SK-N-SH (cell line): Measurements from ENCODE around the gene C10orf90. TPM values are rescaled to one million over a fixed set of nuclear protein-coding genes. Genes with fewer than 3 reads are reported as not detected.

Source experiments
- CTCF ChIA-PET: fragments of 300-600, 350-600 bp; formaldehyde crosslinking; extraction: SDS; loops from one replicate; lab custom pipeline; 2021; lab: Yijun Ruan, JAX
- POLR2A ChIA-PET: fragments of 350-600 bp; sonication (Branson Sonifier 250); formaldehyde crosslinking; extraction: SDS; loops from one replicate; lab custom pipeline; 2020; ENCODE audit warnings: antibody characterized with exemption, inconsistent platforms; lab: Yijun Ruan, JAX
- DNase-seq: peaks from one replicate; pipeline ENCODE4 v3.0.0; 2012
- H2AFZ ChIP-seq: fragments of 200-600 bp; sonication (generic); 2 replicates; pipeline ENCODE4 v1.8.1; 2016; ENCODE audit warnings: antibody characterized with exemption, mild to moderate bottlenecking, low read depth
- H3F3A ChIP-seq: fragments of 200-600 bp; sonication (generic); replicated peaks from 2 replicates; pipeline ENCODE3; 2016; ENCODE audit warnings: antibody characterized with exemption, mild to moderate bottlenecking; ENCODE audit not compliant: insufficient read depth
- H3K27ac ChIP-seq, 2 experiments: fragments of 200-500 bp in 1 of 2; fragments of 200-600 bp in 1 of 2; sonication (Bioruptor generic) in 1 of 2; sonication (generic), shearing (Covaris generic) in 1 of 2; 2 replicates each; pipeline versions ENCODE4 v1.5.1 to v1.6.1; 2014 to 2016; ENCODE audit warnings: low read depth in 2 of 2, inconsistent platforms in 1 of 2, low read length in 1 of 2, mild to moderate bottlenecking in 1 of 2, mixed read lengths in 1 of 2
- H3K27me3 ChIP-seq: fragments of 200-600 bp; sonication (generic), shearing (Covaris generic); 2 replicates; pipeline ENCODE4 v1.6.1; 2016; ENCODE audit warnings: mixed run types; ENCODE audit not compliant: insufficient read depth
- H3K36me3 ChIP-seq, 2 experiments: fragments of 200-500 bp in 1 of 2; fragments of 200-600 bp in 1 of 2; sonication (Bioruptor generic) in 1 of 2; sonication (generic) in 1 of 2; replicated peaks in 1 of 2; 2 replicates each; pipeline versions ENCODE3 to v1.5.1; 2014 to 2016; ENCODE audit warnings: low read length in 1 of 2, mild to moderate bottlenecking in 1 of 2; ENCODE audit not compliant: insufficient read depth in 2 of 2, control insufficient read depth in 1 of 2
- H3K4me1 ChIP-seq, 2 experiments: fragments of 200-500 bp in 1 of 2; fragments of 200-600 bp in 1 of 2; sonication (Bioruptor generic) in 1 of 2; sonication (generic), shearing (Covaris generic) in 1 of 2; 2 replicates each; pipeline versions ENCODE4 v1.5.1 to v1.6.1; 2014 to 2016; ENCODE audit warnings: low read depth in 1 of 2, low read length in 1 of 2, mixed run types in 1 of 2; ENCODE audit not compliant: insufficient read depth in 2 of 2, control insufficient read depth in 1 of 2
- H3K4me2 ChIP-seq: fragments of 200-600 bp; sonication (generic), shearing (Covaris generic); 2 replicates; pipeline ENCODE4 v1.6.1; 2017; ENCODE audit warnings: mixed run types
- H3K4me3 ChIP-seq, 2 experiments: fragments of 200-500 bp in 1 of 2; fragments of 200-600 bp in 1 of 2; sonication (Bioruptor generic) in 1 of 2; sonication (generic), shearing (Covaris generic) in 1 of 2; 2 replicates each; pipeline versions ENCODE4 v1.5.1 to v1.8.1; 2014 to 2016; ENCODE audit warnings: low read depth in 2 of 2, inconsistent platforms in 1 of 2, low read length in 1 of 2, mild to moderate bottlenecking in 1 of 2, mixed read lengths in 1 of 2, moderate library complexity in 1 of 2
- H3K79me2 ChIP-seq: fragments of 200-600 bp; sonication (generic); 2 replicates; pipeline ENCODE4 v1.8.1; 2017; ENCODE audit warnings: mild to moderate bottlenecking; ENCODE audit not compliant: insufficient read depth
- H3K9ac ChIP-seq: fragments of 200-600 bp; sonication (generic); 2 replicates; pipeline ENCODE4 v1.6.1; 2017; ENCODE audit warnings: mixed run types
- H3K9me2 ChIP-seq: fragments of 200-600 bp; sonication (generic); 2 replicates; pipeline ENCODE4 v1.6.1; 2017; ENCODE audit warnings: mixed run types
- H3K9me3 ChIP-seq: fragments of 200-600 bp; sonication (generic); 2 replicates; pipeline ENCODE4 v1.6.1; 2017; ENCODE audit warnings: mixed run types, mild to moderate bottlenecking, moderate library complexity
- H4K20me1 ChIP-seq: fragments of 200-600 bp; sonication (generic); 2 replicates; pipeline ENCODE4 v1.6.1; 2017; ENCODE audit warnings: mild to moderate bottlenecking, mixed run types; ENCODE audit not compliant: insufficient read depth
- CHD2 ChIP-seq: fragments of 150-350 bp; IDR thresholded peaks from 2 replicates; pipeline ENCODE4 v1.6.1; 2018; ENCODE audit warnings: low read length; ENCODE audit not compliant: partially characterized antibody
- ELF1 ChIP-seq: IDR thresholded peaks from 2 replicates; pipeline ENCODE4 v1.4.0; 2012
- EP300 ChIP-seq, 2 experiments: IDR thresholded peaks; 2 replicates each; pipeline versions ENCODE4 v1.4.0 to v1.6.1; 2012; ENCODE audit warnings: borderline replicate concordance in 1 of 2, low read depth in 1 of 2, low read length in 1 of 2
- EZH2phosphoT487 ChIP-seq: fragments of 200-600 bp; sonication (generic); IDR thresholded peaks from 2 replicates; pipeline ENCODE4 v1.6.1; 2017; ENCODE audit warnings: low read depth, mixed run types, mild to moderate bottlenecking, antibody characterized with exemption, moderate library complexity, borderline replicate concordance
- GATA2 ChIP-seq: sonication (generic); formaldehyde crosslinking; IDR thresholded peaks from 2 replicates; pipeline ENCODE4 v1.5.0; 2020; ENCODE audit warnings: mild to moderate bottlenecking, missing genetic modification reagents
- JUND ChIP-seq: IDR thresholded peaks from 2 replicates; pipeline ENCODE4 v1.4.0; 2012
- RAD21 ChIP-seq: IDR thresholded peaks from 2 replicates; pipeline ENCODE4 v1.6.1; 2012; ENCODE audit warnings: mild to moderate bottlenecking, low read length
- RXRA ChIP-seq: IDR thresholded peaks from 2 replicates; pipeline ENCODE4 v1.4.0; 2012; ENCODE audit warnings: low read depth, mild to moderate bottlenecking, borderline replicate concordance
- SIN3A ChIP-seq: IDR thresholded peaks from 2 replicates; pipeline ENCODE4 v1.6.1; 2012; ENCODE audit warnings: low read depth, mild to moderate bottlenecking, low read length, moderate library complexity, borderline replicate concordance
- TEAD4 ChIP-seq: IDR thresholded peaks from 2 replicates; pipeline ENCODE4 v1.4.0; 2012; ENCODE audit warnings: mild to moderate bottlenecking, borderline replicate concordance; ENCODE audit not compliant: insufficient read depth
- YY1 ChIP-seq: IDR thresholded peaks from 2 replicates; pipeline ENCODE4 v1.4.0; 2012; ENCODE audit warnings: low read depth, mild to moderate bottlenecking
- WGBS: methylation state at CpG from one replicate; pipeline ENCODE4 v1.1.6; 2017; ENCODE audit warnings: low lambda C conversion rate; 5-methylcytosine and 5-hydroxymethylcytosine counted together
- polyA plus RNA-seq, 3 experiments: library from polyadenylated mRNA; depleted of rRNA; stranded (reverse); fragments of >200 nt; gene quantifications; 2 replicates each; pipeline ENCODE4 v1.2.3, GENCODE V29; 2012
- TF ChIP-seq, protein P1 (sequence below): IDR thresholded peaks from 2 replicates; pipeline ENCODE4 v1.6.1; 2012; ENCODE audit warnings: mild to moderate bottlenecking, low read depth, low read length, moderate library complexity

The C10orf90 gene
- polyA plus RNA-seq, 1 of the 3 experiments (the other 2 are of a cell fraction) = 0.21 TPM

DNA sequence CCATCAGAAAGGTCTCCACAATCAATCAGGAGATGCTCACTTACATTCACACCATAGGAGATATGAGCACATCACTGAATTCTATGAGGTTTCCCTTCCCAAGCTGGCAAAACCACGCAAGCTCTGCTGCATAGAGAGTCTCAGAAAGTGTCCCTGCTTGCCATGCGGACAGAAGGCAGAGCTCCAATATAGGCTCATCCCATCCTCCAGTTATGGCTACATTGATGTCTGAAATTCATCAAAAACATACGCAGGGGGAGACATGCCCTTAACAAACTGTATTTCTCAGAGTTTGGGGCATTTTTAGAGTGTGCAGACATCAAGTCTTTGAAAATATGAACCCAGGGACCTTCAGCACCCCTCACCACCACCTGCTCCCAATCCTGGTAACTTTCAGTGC, 2.9 kb downstream of the C10orf90 start:
- no peaks in the 10 kb centered on the region for H3K36me3 ChIP-seq

DNA sequence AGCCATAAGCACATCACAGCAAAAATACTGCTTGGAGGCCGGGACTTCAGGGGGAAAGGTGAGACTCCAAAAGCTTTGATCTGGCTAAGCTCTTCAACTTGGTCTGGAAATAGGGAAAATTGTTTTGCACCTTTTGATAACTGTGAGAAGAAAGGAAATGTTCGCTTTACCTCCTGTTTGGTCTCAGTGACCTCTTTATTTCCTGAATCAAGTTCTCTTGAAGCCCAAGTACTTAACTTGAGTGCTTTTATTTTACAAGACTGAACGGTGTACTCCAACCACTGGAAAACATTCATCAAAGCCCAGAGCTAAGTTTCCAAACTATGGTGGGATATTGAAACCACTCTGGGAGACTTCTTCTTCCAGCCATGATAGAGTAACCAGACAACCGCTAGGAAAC, 5.3 kb downstream of the C10orf90 start:
- TF ChIP-seq ELF1 = no peak
- no peak for TF ChIP-seq CHD2
- TF ChIP-seq, protein P1, sequence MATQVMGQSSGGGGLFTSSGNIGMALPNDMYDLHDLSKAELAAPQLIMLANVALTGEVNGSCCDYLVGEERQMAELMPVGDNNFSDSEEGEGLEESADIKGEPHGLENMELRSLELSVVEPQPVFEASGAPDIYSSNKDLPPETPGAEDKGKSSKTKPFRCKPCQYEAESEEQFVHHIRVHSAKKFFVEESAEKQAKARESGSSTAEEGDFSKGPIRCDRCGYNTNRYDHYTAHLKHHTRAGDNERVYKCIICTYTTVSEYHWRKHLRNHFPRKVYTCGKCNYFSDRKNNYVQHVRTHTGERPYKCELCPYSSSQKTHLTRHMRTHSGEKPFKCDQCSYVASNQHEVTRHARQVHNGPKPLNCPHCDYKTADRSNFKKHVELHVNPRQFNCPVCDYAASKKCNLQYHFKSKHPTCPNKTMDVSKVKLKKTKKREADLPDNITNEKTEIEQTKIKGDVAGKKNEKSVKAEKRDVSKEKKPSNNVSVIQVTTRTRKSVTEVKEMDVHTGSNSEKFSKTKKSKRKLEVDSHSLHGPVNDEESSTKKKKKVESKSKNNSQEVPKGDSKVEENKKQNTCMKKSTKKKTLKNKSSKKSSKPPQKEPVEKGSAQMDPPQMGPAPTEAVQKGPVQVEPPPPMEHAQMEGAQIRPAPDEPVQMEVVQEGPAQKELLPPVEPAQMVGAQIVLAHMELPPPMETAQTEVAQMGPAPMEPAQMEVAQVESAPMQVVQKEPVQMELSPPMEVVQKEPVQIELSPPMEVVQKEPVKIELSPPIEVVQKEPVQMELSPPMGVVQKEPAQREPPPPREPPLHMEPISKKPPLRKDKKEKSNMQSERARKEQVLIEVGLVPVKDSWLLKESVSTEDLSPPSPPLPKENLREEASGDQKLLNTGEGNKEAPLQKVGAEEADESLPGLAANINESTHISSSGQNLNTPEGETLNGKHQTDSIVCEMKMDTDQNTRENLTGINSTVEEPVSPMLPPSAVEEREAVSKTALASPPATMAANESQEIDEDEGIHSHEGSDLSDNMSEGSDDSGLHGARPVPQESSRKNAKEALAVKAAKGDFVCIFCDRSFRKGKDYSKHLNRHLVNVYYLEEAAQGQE = no peak
- no peak for TF ChIP-seq YY1
- Histone ChIP-seq H2AFZ (no peak overlapping the region), H3K4me3 (no peak overlapping the region), H3K27ac (no peak overlapping the region), H3K9me3 (no peaks in the 10 kb centered on the region), H3K4me2 (no peak overlapping the region), H3K9me2 (no peaks in the 10 kb centered on the region), H3K79me2 (no peaks in the 10 kb centered on the region), H3K27me3 (no peaks in the 10 kb centered on the region), H3K9ac (no peak overlapping the region), H3K36me3 (no peaks in the 10 kb centered on the region), H3K4me1 (no peaks in the 10 kb centered on the region), H4K20me1 (no peaks in the 10 kb centered on the region), H3F3A (no peaks in the 10 kb centered on the region)
- ChIA-PET CTCF (no interaction called here), POLR2A (no interaction called here)
- WGBS = 14% methylated on average over 4 of the region's 4 CpGs
- no peak for DNase-seq

More for the DNA sequence above, 2.9 kb downstream of the C10orf90 start:
- TF ChIP-seq EZH2phosphoT487 = no peak
- TF ChIP-seq GATA2 (CRISPR knock-in tag) = no peak
- Histone ChIP-seq H3K9me3 (no peaks in the 10 kb centered on the region), H3K27me3 (no peaks in the 10 kb centered on the region), H2AFZ (no peak overlapping the region), H3K27ac (no peak overlapping the region), H3K9ac (no peak overlapping the region), H3K9me2 (no peaks in the 10 kb centered on the region), H3K79me2 (no peaks in the 10 kb centered on the region), H3K4me1 (no peaks in the 10 kb centered on the region), H3K4me2 (no peak overlapping the region), H3K4me3 (no peak overlapping the region), H4K20me1 (no peaks in the 10 kb centered on the region), H3F3A (no peaks in the 10 kb centered on the region)
- no peak for DNase-seq
- WGBS = 24% methylated on average over 3 of the region's 3 CpGs
- POLR2A ChIA-PET = no interaction called here
- CTCF ChIA-PET = interaction anchor here (1.2 kb wide), 1 partner anchor 81 kb away, joined by 4 read pairs; no protein-coding TSS in a partner anchor

DNA sequence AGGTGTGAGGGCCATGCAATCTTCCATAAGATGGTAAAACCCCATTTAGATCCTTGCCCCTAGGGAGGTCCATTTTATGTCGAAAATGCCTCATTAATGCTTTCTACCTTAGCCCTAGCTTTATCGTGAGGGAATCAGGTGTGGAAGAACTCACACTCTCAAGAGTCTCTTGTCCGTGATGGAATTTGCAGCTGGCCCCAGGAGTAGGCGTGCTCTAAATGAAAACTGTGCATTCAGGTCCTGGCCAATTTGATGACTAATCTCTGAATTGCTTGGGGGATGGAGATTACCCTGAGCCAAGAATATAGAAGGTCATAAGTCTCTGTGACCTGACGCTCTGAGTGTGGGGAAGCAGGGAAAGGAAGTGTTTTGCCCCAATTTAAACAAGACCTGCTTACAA, 6.6 kb downstream of the C10orf90 start:
- H3K4me1 ChIP-seq = no peaks in the 10 kb centered on the region
- no peak overlapping the region for H3K4me2 ChIP-seq
- no peaks in the 10 kb centered on the region for H3K36me3 ChIP-seq
- no peaks in the 10 kb centered on the region for H3K9me3 ChIP-seq
- TF ChIP-seq RXRA (no peak), EP300 (IDR thresholded peaks at IDR 0.05; ENCODE audit: borderline replicate concordance in 1 of 2, low read depth in 1 of 2, low read length in 1 of 2) (no peak), TEAD4 (no peak), CHD2 (no peak), RAD21 (no peak), YY1 (no peak), SIN3A (no peak), JUND (no peak), GATA2 (CRISPR knock-in tag) (no peak)
- TF ChIP-seq, all 33 proteins: peak for 0
- Histone ChIP-seq H4K20me1 (no peaks in the 10 kb centered on the region), H3K27ac (no peak overlapping the region), H3K9ac (no peak overlapping the region), H3K27me3 (no peaks in the 10 kb centered on the region), H3K4me3 (no peak overlapping the region), H2AFZ (no peak overlapping the region), H3K9me2 (no peaks in the 10 kb centered on the region), H3F3A (no peaks in the 10 kb centered on the region), H3K79me2 (no peaks in the 10 kb centered on the region)
- no peak for DNase-seq
- ChIA-PET POLR2A (no interaction called here), CTCF (no interaction called here)
- 27% methylated on average over 5 of the region's 5 CpGs for WGBS
